Measurements from ENCODE around the gene GHRL. TPM values are rescaled to one million over a fixed set of nuclear protein-coding genes. Genes with fewer than 3 reads are reported as not detected.

Gene GHRL
- total and polyA plus RNA-seq, 2 of the 4 experiments (the other 2 are of a cell fraction) = 0.27 TPM; not detected in 1

DNA sequence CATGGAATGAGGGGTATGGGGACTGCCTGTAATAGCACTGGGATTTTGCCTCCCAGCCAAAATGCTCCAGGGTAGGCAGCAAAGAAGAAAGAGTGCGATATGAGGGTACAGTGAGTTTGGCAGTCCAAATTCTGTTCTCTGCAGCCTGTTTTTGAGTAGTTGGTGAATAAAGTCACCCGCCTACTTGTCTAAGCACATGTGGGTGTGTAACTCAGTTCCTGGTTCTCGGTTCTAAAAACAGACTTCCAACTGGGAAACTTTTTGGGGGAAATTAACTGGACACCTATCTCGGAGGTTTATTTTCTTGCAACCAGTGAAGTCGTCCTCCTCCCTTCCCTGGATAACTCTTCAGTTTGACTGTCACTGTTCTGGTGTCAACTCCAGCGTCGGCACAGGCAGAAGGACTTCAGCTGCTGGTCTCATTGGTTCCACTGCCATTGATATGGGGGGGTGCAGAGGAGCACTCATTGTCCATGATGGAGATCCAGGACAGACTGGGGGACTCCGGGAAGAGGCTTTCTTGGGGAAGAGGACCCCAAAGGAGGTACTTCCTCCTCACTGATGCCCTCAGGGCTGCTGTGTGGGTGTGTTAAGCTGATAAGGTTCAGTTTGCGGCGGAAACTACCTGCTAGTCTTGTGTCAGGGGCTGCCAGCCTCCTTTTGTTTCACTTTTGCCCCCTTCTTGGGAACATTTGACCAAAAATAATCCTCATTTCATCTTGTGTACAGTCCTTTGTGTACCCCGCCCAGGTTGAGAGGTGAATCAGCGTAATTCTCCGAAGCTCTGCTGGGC, 13.2 kb downstream of the GHRL start (continued):
- no peak for TF ChIP-seq CEBPB (IDR thresholded peaks at IDR 0.05; ENCODE audit: low read depth, low read length)

DNA sequence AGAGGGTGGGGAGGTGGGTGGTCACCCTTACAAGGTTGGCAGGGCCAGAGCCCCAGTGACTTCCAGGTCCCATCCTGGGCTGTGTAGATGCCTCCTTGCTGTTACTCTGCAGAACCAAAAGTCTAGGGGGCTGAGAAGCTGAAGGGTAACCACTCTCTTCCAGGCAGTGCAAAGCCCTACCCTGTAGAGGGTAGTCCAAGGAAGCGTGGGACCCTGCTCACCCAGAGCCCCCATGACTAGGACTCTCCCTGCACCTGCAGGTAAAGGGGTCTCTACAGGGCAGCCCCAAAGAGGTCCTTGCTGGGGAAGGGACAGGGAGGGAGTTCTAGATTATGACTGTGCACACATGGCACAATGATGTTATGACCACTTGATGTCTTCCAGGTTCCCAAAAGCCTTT, 14.2 kb downstream of the GHRL start:
- H4K5ac ChIP-seq (ENCODE audit: low read depth, low read length) = no peak overlapping the region
- ATAC-seq (ENCODE audit: low read depth) (no peak), DNase-seq (no peak)
- ChIA-PET CTCF (no interaction called here), POLR2A (ENCODE audit: unreplicated experiment) (no interaction called here)
- no peak overlapping the region for H4K91ac ChIP-seq (ENCODE audit: insufficient read depth, low read depth, low read length)
- no peak overlapping the region for H2AK9ac ChIP-seq (replicated peaks; ENCODE audit: low read depth, low read length, poor library complexity)
- no peaks in the 10 kb centered on the region for H3K4me1 ChIP-seq (ENCODE audit: control insufficient read depth, insufficient read depth, low read length)
- H2BK20ac ChIP-seq (ENCODE audit: low read depth, low read length) = no peak overlapping the region
- no peaks in the 10 kb centered on the region for H3K9me3 ChIP-seq (ENCODE audit: control insufficient read depth, insufficient read depth, low read length)
- no peak overlapping the region for H2BK15ac ChIP-seq (ENCODE audit: low read depth, low read length)
- dilution Hi-C loops (cut with HindIII; ENCODE audit: low sequenced_read_pairs, unreplicated experiment) = no loop called here
- no peak for TF ChIP-seq BHLHE40 (IDR thresholded peaks at IDR 0.05; ENCODE audit: low read depth, low read length)
- TF ChIP-seq, protein P1, sequence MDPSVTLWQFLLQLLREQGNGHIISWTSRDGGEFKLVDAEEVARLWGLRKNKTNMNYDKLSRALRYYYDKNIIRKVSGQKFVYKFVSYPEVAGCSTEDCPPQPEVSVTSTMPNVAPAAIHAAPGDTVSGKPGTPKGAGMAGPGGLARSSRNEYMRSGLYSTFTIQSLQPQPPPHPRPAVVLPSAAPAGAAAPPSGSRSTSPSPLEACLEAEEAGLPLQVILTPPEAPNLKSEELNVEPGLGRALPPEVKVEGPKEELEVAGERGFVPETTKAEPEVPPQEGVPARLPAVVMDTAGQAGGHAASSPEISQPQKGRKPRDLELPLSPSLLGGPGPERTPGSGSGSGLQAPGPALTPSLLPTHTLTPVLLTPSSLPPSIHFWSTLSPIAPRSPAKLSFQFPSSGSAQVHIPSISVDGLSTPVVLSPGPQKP (IDR thresholded peaks at IDR 0.05; ENCODE audit: borderline replicate concordance, low read depth, low read length) = no peak
- TF ChIP-seq RFX5 (IDR thresholded peaks at IDR 0.05; ENCODE audit: low read depth, low read length) = no peak
- no peak for TF ChIP-seq MXI1 (IDR thresholded peaks at IDR 0.05; ENCODE audit: borderline replicate concordance, low read depth, low read length)
- no peak for TF ChIP-seq CHD1 (IDR thresholded peaks at IDR 0.05; ENCODE audit: low read depth, low read length)
- intact Hi-C loops (cut with micrococcal nuclease) = no loop called here
- H3K56ac ChIP-seq (ENCODE audit: extremely low read depth, insufficient read depth, low read length) = no peak overlapping the region
- in situ Hi-C loops (cut with MboI; ENCODE audit: low sequenced_read_pairs) = no loop called here
- H2AK5ac ChIP-seq (ENCODE audit: low read depth, low read length) = no peak overlapping the region
- H2BK5ac ChIP-seq (ENCODE audit: low read depth, low read length, poor library complexity, severe bottlenecking) = no peak overlapping the region
- H3K36me3 ChIP-seq (ENCODE audit: control insufficient read depth, insufficient read depth, low read length) = peaks cover 38% of the 10 kb centered on the region
- no peak overlapping the region for H3K4me3 ChIP-seq (ENCODE audit: insufficient read depth, low read depth, low read length)
- H3K14ac ChIP-seq (replicated peaks; ENCODE audit: low read depth, low read length) = no peak overlapping the region
- no peak overlapping the region for H3K27ac ChIP-seq (ENCODE audit: insufficient read depth, low read length)
- H3K18ac ChIP-seq (ENCODE audit: low read depth, low read length) = no peak overlapping the region
- no peak overlapping the region for H4K8ac ChIP-seq (ENCODE audit: low read depth in 2 of 2, low read length in 2 of 2)
- no peak overlapping the region for H2AFZ ChIP-seq (replicated peaks; ENCODE audit: low read length, poor library complexity)
- H2BK120ac ChIP-seq (ENCODE audit: low read depth, low read length) = no peak overlapping the region
- H3K9me1 ChIP-seq (ENCODE audit: insufficient read depth, low read length) = no peaks in the 10 kb centered on the region; the same call in 1 of the 2 replicates
- no peak overlapping the region for H3K4me2 ChIP-seq (ENCODE audit: low read depth, low read length)
- H4K20me1 ChIP-seq (ENCODE audit: insufficient read depth, low read length) = peaks cover 30% of the 10 kb centered on the region
- H3K79me1 ChIP-seq (ENCODE audit: low read depth in 1 of 2, low read length in 2 of 2) = peaks cover 29 to 35% of the 10 kb centered on the region in 2 experiments
- no peaks in the 10 kb centered on the region for H3K27me3 ChIP-seq (ENCODE audit: control insufficient read depth, insufficient read depth, low read length)
- H3K4ac ChIP-seq (ENCODE audit: low read depth, low read length) = no peak overlapping the region
- H3K9ac ChIP-seq (ENCODE audit: low read depth, low read length) = no peak overlapping the region
- WGBS, 2 experiments (ENCODE audit: extremely low coverage in 2 of 2, insufficient read length in 1 of 2) = no CpG with 5 or more reads among the region's 1 CpG
- no TSS peak for BruUV-seq (replicated peaks)
- H3K23ac ChIP-seq (ENCODE audit: low read depth, low read length) = no peak overlapping the region

Measured in IMR-90 (cell line).